SKM-1 treated with dmso at 0.1 percent for 144 hours (cell line): Measurements from ENCODE around the gene DSCAM.

Source experiments
- DNase-seq: peaks from one replicate; lab custom pipeline; 2025; ENCODE audit not compliant: unreplicated experiment; lab: John Stamatoyannopoulos, UW

Gene DSCAM

DNA sequence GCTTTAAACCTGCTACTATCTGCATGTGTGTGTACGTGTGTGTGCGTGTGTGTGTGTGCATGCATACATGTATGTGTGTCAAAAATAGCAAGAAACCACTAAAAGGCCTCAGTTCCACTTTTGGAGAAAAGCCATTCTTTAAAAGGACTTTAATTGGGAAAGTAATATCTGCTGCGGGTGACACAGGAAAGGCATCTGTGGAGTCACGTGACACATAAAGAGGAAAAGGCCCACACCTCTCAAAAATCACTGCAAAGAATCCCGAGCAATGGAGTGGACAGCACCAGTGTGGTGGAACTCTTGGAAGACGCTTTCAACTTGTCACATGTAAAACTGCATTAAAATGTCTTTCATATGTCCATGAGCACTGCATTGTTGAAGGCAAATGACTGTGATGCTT is 63.6 kb downstream of the DSCAM start:
- DNase-seq = no peak

DNA sequence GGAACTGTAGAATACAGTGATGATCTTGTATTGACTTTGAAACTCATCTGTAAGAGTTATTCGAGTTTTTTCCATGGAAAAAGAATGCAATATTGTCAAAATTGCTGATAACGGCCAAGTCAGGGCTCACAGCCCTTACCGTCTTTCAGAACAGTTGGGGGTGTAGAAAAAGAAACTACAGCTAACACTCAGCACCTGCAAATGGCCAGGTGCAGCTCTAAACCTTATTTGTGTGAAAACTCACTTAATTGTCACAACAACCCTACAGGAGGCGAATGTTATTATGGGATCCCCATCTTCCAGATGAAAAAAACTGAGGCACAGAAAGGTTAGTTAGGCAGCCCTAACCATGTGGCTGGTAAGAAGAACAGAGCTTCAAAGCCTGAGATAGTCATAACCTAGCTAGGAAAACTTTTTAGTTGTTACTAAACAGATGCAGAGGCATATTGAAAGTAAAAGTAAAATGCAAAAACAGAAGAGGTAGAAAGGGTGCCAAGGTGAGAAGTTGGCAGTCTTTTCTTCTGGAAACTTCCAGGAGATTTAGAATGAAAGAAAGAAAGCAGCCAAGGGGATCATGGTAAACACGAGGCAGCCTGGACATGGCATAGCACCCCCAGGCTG is 76.4 kb downstream of the DSCAM start:
- no peak for DNase-seq

DNA sequence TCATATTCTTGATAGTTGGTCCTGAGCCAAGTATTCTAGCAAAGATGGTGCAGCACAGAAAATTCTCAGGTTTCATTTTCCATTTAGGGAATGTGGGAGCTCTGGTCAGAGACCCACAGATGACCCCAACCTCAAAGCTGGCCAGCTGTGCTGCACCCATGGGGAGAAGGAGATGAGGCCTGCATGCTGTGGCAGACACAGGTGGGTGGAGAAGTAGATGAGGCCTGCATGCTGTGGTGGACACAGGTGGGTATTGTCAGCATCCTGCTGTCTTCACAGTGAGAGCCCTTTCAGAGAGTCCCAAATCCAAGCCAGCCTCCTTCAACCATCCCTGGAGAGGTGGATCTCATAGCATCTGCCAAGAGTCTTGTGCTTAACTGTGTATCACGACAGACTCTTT is 77.7 kb downstream of the DSCAM start:
- DNase-seq = no peak

DNA sequence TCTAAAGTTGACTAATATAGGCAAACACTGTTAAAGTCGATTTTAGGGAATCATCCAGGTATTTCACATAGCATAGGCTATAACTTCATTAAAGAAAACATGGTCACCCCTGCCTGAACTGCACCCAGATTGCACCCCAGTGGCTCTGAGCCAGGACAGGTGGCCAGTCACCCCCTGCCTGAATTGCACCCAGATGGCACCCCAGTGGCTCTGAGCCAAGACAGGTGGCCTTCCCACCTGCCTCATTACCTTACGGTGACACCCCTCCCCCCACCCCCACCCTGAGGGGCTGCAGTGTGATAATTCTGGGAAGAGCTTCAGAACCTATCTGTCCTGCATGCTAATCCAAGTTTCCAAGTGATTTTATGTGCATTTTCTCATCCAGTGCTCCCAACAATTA is 78.9 kb downstream of the DSCAM start:
- no peak for DNase-seq

DNA sequence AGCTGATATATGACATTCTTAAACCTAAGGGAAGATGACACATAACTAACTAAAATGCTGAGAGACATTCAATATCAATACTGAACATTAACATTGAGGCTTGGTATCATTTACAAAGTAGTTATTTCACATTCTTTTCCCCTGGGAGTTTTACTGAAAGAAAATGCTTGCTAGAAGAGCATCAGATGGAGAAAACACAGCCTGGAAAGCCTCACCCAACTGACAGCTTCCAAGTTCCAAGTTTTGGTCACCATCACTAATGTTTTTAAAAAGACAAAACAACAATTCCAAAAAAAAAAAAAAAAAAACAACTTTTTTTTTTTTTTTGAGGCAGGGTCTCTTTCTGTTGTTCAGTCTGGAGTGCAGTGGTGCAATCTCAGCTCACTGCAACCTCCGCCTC is 80.6 kb downstream of the DSCAM start:
- DNase-seq = no peak

DNA sequence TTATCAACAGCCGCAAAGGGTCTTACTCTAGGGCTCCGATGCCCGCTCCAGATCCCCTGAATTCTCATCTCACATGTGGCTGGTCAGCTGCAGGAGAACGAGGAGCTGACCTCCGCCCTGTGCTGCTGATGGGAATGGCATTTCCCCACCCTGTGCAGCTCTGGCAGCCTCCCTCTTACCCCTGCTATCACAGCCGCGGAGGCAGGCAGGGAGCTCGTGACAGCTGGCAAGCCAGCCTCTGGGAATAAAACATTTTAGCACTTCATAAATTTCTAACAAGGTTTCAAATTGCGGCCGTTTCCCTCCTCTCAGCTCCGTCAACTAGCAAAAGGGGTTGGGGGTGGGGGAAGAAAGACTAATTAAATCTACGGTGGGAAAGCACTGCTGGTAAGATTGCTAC is 81.1 kb downstream of the DSCAM start:
- no peak for DNase-seq

DNA sequence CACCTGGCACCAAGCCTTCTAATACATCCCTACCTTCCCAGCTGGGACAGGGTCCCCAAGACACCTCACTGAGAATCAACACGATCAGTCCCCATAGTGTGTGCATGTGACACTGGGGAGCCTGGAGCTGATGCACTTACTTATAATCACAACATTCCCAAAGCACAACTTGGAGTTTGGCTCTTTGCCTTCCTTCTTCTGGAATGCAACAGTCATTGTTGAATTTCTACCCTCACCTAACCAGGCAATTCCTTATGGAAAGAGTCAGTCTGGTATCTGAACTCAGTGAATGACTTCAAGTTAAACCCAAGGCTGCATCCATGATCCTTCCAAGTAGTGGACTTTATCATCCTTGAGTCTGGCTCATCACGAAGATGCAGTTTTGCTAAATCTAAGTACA is 86.1 kb downstream of the DSCAM start:
- DNase-seq = no peak

DNA sequence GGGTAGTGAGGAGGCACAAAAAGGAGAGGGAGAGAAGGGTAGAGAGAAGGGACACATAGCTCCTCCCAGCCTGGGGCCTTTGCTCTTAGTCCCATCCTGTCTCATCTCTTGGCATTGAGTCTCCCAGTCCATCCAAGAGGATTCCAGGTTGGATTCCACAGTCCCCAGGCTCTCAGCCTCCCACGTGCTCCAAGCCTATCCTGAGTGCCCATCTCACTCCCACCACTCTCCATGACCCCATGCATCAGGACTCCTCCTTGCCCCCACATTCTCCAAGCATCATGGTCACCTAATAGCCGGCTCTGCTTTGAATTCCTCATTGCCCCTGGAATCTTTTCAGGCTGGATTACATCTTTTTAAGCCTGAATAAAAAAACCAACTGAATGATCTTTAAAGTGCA is 87.9 kb downstream of the DSCAM start:
- DNase-seq = no peak

DNA sequence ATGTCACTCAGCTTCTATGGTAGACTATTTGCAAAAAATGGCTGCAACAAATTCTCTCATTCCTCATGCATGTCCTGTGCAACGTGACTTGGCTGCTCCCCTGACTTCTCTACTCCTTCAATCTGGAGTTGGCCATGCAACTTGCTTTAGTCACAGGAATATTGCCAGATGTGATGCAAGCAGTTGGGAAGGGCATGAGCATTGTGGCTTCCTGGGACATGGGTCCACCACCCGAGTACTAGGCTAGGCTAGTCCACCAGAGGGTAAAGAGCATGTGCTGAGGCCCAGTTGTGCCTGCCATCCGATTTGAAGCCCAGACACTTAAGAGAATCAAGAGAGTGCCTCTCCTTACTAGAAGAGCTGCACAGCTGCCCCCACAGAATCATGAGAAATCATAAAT is 89.6 kb downstream of the DSCAM start:
- no peak for DNase-seq

DNA sequence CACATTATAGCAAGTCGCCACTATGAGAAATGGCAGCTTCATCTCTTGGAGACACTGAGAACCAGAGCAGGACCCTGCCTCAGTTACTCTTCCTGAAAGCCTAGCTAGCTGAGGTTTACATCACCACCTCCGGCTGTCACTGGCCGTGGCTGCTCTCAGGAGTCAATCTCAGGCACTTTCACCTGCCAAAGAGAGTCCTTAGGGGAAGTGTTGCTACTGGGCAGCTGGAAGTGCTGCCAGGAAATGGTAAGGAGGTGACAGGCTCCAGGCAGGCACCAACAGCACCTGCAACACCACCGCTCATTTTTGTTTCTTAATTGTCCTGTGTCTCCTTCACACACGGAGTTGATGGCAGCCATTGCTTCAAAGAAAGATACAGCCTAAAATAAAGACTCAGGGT is 92.5 kb downstream of the DSCAM start:
- no peak for DNase-seq

DNA sequence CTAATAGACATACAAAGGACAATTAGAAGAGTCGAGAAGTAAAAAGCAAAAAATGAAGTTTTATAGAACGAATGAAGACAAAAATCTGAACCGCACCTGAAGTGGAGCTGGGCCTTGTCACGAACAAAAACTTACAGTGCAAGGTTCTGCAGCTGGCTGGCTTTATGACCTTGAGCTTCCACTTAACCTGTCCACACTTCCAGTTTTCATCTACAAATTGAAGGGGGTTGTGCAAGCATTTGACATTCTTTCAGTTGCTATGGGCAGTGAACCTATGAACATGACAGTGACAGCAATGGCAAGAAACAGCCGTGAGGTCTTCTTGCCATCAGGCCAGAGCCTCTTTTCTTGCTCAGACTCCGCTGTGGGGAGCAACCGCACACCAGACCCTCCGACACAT is 93.2 kb downstream of the DSCAM start:
- no peak for DNase-seq

DNA sequence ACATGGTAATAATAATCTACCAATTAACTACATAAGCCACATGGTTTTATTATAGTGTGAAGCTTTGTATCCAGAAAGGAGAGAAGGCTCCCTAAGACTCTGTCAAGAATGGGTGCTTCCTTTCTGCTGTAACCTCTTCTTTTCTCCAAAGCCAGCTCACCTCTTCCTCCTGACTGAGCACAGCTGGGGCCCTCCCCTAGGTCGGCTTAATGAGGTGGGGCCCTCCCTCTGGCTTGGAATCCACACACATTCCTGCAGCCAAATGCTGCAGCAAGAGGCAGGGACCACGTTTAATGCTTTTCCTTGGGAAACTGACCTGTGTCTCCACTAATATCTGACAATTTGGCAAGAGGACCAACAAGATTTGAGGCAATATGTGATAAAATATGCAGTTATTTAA is 94.8 kb downstream of the DSCAM start:
- DNase-seq = no peak

DNA sequence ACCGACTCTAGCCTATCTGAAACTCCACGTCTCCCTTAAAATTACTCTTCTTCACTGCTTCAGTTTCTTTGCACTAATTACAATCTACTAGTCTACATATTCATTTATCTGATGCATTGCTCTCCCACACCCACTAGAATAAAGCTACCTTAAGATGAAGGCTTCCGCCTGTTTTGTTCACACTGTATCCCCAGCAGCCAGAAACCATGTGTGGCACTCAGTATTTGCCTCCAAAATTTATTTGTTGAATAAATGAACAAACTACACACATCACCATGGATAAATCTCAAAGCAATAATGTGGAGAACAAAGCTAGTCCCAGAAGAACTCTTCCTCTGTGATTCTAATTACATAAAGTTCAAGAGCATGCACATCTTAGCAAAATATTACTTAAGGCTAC is 95.7 kb downstream of the DSCAM start:
- no peak for DNase-seq

DNA sequence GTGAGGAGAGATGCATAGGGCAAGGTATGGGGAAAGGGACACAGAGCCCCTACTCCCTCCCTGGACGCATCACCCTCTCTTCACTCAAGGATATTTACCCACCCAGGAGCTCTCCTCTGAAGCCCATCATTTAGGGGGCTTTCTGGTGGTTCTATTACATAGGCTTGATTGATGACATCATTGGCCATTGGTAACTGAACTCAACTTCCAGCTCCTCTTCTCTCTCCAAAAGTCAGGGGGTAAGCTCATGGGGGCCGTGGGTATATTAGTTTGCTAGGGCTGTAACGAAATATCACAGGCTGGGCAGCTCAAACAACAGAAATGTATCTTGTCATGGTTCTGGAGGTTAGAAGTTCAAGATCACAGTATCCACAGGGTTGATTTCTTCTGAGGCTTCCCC is 110.8 kb downstream of the DSCAM start:
- DNase-seq = no peak

DNA sequence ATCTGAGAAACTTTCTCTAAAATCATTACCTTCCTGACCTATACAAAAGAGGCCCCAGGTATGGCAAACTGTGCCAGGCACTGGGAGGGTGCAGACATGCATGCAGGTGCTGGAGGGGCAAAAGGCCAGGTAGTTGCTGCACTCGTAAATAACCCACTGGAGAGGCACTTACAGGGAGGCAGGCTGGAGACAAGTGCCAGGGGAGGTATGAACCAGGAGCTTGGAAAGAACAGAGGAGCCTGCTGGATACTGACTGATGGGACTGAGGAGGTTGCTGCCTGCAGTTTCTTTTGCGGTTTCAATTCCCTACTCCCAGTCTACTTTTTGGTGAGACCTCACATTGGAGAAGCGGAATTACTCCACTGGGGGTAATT is 113.9 kb downstream of the DSCAM start:
- no peak for DNase-seq

DNA sequence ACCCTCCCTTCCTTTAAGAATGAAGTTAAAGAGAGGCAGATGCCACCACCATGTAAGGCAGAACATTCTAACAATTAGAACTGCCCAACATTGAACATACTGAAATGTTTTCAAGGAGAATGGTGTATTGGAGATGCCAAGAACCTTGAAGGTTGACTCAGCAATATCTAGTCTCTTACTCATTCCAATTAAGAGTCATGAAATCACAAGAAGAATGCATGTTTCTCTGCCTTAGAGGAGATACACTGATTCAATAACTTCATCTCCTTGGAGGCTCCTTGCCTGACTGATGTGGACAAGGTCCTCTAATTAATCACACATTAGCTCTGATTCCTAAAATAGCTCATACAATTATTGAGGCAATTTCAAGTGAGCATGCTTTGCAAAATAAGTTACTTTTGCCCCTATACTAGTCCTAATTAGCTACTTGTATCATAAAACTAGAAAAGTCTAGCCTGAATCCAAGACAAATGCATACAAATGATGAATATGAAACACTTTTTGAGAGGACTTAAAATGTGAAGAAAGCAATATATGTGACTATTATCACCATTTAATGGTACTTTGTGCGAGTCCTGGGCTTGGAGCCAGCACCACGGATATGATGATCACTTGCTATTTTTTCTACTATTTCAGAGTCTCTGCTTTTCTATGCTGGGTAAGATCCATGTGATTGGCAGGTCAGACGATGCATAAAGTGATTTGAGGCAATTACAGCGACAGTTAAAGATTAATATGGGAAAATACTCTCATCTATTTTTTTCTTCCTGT is 114.5 kb downstream of the DSCAM start:
- no peak for DNase-seq

DNA sequence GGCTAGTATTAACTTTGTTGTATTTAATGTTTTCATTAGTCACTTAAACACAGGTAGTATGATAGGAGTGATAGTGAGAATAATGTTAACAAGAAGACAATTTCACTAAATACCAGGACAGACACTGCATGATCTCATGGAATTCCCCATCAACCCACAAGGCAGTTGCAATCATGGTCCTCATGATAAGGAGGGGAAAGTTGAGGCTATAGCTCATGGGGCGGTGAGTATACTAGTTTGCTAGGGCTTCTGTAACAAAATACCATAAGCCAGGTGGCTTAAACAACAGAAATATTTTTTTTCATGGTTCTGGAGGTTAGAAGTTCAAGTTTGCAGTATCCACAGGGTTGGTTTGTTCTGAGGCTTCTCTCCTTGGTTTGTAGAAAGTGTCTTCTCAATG is 115.8 kb downstream of the DSCAM start:
- DNase-seq = no peak

DNA sequence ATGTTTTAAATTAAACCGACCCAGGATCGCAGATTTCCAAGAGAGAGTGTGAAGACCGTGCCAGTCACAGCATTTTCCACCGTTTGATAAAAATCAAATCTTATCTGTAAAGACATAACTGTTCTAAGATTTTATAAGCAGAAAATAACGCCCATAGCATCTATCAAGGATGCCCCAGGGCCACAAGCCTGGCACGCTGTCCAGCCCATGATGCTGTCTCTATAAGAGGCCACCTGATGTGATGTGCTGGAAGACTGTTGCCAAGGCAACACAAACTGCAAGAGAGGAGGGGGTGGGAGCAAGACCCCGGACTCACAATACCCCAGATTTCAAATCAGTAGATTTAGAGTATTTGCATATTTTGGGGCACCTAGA is 116.5 kb downstream of the DSCAM start:
- DNase-seq = no peak

DNA sequence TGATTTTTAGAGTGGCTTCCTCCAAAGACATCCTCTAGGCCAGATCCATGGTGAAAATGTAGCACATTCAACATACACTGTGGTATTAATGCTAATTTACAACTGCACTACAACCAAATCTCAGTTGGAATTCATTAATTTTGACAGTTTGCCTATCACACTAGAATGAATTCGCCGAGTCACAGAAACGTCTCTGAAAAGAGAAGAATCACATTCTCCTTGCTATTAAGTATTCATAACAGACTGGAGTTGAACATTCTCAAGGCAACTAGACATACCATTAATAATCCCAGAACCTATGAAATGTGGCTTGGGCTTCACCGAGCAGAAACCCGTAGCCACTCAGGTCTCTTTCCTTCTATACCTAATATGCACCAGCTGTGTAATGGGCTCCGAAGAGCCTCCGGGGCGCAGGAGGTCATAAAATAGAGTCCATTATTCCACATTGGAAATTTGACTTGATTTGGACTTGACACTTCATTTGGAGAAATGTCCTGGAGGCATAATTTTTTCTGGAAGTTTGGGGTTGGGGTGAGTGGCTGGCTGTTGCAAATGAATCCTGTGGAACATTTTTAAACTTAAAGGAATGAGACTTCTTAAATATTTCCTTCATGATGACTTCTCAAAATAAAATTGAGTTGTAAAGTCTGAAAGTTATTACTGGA is 117.1 kb downstream of the DSCAM start:
- DNase-seq = no peak

DNA sequence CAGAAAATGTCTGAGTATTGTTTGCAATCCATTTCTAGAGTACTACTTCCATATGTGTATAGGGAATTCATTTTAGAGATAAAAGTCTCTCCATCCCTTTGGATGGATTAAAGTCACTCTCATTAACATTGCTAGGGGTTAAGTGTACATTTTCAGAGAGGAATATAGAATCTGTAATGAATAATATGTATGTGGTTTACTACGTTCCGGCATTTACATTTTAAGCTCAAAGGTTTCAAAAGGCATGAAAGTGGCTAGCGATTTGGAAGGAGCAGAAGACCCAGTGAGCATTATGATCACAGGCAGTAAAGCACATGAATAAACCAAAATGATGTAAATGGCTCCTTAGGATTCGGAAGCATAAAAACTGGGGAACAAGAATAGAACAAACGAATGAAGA is 123.0 kb downstream of the DSCAM start:
- DNase-seq = no peak

DNA sequence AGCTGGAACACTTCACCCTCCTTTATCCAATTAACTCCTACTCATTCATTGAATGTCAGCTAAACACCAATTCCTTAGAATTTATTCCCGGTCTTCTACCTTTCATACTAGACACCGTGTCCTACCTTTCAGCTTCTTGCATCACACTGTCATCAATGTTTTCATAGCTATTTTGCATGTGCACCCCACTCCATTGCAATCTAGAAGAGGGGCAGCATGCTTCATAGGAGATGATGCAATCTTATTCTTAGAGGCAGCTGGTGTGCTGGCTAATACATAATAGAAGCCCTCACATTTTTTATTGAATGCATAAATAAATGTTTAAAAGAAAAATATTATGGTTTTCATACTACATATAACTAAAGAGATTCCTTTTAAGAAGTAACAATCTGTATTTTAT is 123.6 kb downstream of the DSCAM start:
- no peak for DNase-seq

DNA sequence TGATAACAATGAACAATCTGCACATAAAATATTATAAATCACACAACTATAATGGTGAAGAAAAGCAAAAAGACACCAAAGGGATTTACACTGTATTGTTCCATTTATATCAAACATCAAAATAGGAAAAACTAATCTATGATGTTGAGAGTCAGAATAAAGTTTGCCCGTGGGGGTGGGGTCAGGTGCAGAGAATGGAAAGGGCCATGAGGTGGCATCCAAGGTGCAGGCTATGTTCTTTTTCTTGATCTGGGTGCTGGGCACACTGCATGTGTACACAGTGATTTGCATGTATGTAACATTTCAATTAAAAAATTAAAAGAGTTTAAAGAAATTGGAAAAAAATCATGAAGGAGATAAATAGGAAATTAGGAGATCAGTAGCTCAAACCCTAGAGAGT is 127.3 kb downstream of the DSCAM start:
- DNase-seq = no peak

DNA sequence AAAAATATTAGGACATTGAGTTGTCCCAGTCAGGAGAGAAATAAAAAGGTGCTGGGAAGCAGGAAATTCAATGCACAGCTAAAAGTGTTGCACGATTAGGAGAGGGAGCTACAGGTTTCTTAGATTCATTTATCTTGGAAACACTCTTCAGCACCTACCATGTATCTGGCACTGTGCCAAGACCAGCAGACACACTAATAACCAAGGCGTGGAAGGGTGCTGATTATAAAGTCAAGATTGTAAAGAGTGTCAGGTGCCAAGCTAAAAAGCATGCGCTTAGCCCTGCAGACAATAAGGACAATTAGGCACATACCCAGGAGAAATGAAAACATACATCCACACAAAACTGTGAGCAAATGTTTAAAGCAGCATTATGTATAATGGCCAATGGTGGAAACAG is 129.9 kb downstream of the DSCAM start:
- no peak for DNase-seq
